Effector memory CD4-positive, alpha-beta T cell (primary cell): ENCODE data around the gene PARP15.

Experiments
- DNase-seq, 3 donors: peaks; one replicate each; pipeline ENCODE4 v3.0.0-alpha.2; 2020
- H3K27ac ChIP-seq: 2 replicates; pipeline ENCODE4 v1.7.0; 2013; ENCODE audit warnings: mild to moderate bottlenecking, low read length, moderate library complexity; ENCODE audit not compliant: insufficient read depth, poor library complexity, severe bottlenecking
- H3K27me3 ChIP-seq: replicated peaks from 2 replicates; pipeline ENCODE4 v1.7.0; 2013; ENCODE audit warnings: mild to moderate bottlenecking, low read length; ENCODE audit not compliant: insufficient read depth, control insufficient read depth, poor library complexity, severe bottlenecking
- H3K36me3 ChIP-seq: 2 replicates; pipeline ENCODE4 v1.7.0; 2013; ENCODE audit warnings: mild to moderate bottlenecking, low read length, moderate library complexity; ENCODE audit not compliant: control insufficient read depth, insufficient read depth
- H3K4me1 ChIP-seq: 2 replicates; pipeline ENCODE4 v1.7.0; 2013; ENCODE audit warnings: low read length, mild to moderate bottlenecking; ENCODE audit not compliant: control insufficient read depth, insufficient read depth, poor library complexity, severe bottlenecking
- H3K4me3 ChIP-seq: 2 replicates; pipeline ENCODE4 v1.7.0; 2013; ENCODE audit warnings: low read length, low read depth, mild to moderate bottlenecking; ENCODE audit not compliant: insufficient read depth, poor library complexity, severe bottlenecking
- H3K9me3 ChIP-seq: 2 replicates; pipeline ENCODE4 v1.7.0; 2013; ENCODE audit warnings: mild to moderate bottlenecking, low read length, moderate library complexity; ENCODE audit not compliant: control insufficient read depth

PARP15 gene

DNA sequence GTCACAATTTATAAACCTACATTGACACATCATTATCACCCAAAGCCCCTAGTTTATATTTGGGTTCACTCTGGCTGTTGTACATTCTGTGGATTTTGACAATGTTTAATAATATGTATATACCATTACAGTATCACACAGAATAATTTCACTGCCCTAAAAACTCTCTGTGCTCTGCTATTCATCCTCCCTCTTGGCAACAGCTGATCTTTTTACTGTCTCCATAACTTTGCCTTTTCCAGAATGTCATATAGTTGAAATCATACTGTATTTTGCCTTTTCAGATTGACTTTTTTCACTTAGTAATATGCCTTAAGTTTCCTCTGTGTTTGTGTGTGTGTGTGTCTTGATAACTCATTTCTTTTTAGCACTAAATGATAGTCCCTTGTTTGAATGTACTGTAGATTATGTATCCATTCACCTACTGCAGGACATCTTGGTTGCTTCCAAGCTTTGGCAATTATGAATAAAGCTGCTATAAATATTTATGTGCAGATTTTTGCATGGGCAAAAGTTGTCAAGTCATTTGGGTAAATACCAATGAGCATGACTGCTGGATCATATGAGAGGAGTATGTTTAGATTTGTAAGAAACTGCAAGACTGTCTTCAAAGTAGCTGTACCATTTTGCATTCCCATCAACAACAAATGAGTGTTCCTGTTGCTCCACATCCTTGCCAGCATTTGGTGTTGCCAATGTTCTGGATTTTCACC is 9.5 kb downstream of the PARP15 start:
- H3K27ac ChIP-seq: no peak overlapping the region
- no peaks in the 10 kb centered on the region for H3K27me3 ChIP-seq
- no peak overlapping the region for H3K4me3 ChIP-seq
- H3K4me1 ChIP-seq: no peaks in the 10 kb centered on the region
- DNase-seq: no peak
- H3K36me3 ChIP-seq: peaks cover 10% of the 10 kb centered on the region
- no peaks in the 10 kb centered on the region for H3K9me3 ChIP-seq

DNA sequence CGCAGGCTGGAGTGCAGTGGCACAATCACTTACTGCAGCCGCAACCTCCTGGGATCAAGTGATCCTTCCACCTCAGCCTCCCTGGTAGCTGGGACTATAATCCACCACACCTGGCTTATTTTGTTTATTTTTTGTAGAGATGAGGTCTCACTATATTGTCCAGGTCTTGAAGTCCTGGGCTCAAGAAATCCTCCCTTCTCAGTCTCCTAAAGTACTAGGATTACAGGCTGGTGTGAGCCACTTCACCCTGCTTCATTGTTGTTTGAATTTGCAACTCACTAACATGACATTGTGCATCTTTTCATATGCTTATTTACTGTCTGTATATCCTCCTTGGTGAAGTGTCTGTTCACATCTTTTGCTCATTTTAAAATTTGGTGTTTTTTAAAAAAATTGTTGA is 10.1 kb downstream of the PARP15 start:
- H3K27ac ChIP-seq: no peak overlapping the region
- DNase-seq: no peak
- H3K4me1 ChIP-seq: no peaks in the 10 kb centered on the region
- H3K4me3 ChIP-seq: no peak overlapping the region
- no peaks in the 10 kb centered on the region for H3K27me3 ChIP-seq
- H3K9me3 ChIP-seq: no peaks in the 10 kb centered on the region
- H3K36me3 ChIP-seq: peaks cover 10% of the 10 kb centered on the region

DNA sequence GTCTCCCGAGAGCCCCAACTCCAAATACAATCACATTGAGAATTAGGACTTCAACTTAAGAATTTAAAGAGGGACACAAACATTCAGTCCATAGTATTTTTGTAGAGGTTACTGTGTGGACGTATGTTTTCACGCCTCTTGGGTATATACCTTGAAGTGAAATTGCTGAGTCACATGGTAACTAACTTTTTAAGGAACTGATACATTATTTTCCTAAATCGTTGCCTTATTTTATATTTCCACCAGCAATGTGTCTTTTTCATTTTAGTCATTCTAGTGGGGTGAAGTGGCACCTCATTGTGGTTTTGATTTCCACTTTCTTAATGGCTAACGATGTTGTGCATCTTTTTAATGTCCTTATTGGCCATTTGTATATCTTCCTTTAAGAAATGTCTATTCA is 11.8 kb downstream of the PARP15 start:
- DNase-seq: no peak
- Histone ChIP-seq H3K9me3 (no peaks in the 10 kb centered on the region), H3K4me1 (no peaks in the 10 kb centered on the region), H3K4me3 (no peak overlapping the region), H3K27me3 (no peaks in the 10 kb centered on the region), H3K36me3 (no peaks in the 10 kb centered on the region), H3K27ac (no peak overlapping the region)

DNA sequence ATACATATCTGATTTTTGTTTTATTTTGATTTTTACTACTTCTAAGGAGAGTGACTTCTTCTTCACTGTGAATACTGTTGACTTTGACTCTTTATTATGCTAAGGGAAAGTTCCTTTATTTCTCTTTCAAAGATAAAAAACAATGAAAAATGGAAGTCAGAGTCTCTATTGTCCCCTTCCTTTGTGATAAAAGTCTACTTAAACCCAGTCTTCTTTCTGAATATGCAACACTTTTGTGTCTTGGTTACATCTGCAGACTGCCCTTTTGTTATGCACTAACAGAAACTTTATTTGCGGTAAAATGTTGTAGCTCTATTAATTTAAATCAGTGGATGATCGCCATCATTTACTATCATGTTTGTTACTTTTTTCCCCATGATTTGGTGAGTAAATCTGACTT is 13.2 kb downstream of the PARP15 start:
- H3K27me3 ChIP-seq: no peaks in the 10 kb centered on the region
- DNase-seq: no peak
- no peaks in the 10 kb centered on the region for H3K36me3 ChIP-seq
- H3K9me3 ChIP-seq: no peaks in the 10 kb centered on the region
- H3K4me3 ChIP-seq: no peak overlapping the region
- H3K4me1 ChIP-seq: no peaks in the 10 kb centered on the region
- H3K27ac ChIP-seq: no peak overlapping the region

DNA sequence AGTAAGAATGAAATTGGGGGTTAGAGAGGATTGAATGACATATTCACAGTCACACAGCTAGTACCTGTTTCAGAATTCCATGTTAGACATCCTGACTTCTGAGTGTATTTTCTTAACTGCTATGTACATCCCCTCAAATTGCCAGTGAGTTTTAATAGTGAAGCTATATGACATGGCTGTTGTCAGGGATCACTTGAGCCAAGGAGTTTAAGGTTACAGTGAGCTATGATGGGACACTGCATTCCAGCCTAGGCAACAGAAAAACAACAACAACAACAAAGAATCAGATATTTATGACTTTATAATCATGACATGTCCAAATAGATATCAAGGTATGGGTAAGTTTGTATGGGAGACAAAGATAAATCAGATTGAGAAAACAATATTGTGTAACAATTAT is 16.6 kb downstream of the PARP15 start:
- H3K36me3 ChIP-seq: peaks cover 5% of the 10 kb centered on the region
- no peak overlapping the region for H3K4me3 ChIP-seq
- no peaks in the 10 kb centered on the region for H3K9me3 ChIP-seq
- no peaks in the 10 kb centered on the region for H3K4me1 ChIP-seq
- H3K27me3 ChIP-seq: no peaks in the 10 kb centered on the region
- no peak overlapping the region for H3K27ac ChIP-seq
- no peak for DNase-seq

DNA sequence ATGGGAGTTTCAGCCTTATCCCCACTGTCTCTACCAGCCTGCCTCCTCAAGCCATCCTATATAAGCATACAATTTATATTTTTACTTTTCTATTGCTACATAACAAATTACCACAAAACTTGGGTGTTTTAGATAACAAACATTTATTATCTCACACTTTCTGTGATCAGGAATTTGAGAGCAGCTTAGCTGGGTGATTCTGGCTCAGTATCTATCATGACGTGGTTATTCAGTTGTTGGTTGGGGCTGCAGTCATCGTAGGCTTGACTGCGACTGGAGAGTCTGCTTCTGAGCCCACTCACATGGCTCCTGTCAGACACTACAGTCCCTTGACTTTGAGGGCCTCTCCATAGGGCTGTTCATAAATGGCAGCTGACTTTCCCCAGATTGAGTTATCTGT is 20.7 kb downstream of the PARP15 start:
- H3K36me3 ChIP-seq: peaks cover 10% of the 10 kb centered on the region
- H3K27ac ChIP-seq: no peak overlapping the region
- H3K4me1 ChIP-seq: no peaks in the 10 kb centered on the region
- H3K4me3 ChIP-seq: no peak overlapping the region
- no peaks in the 10 kb centered on the region for H3K9me3 ChIP-seq
- H3K27me3 ChIP-seq: no peaks in the 10 kb centered on the region
- no peak for DNase-seq

DNA sequence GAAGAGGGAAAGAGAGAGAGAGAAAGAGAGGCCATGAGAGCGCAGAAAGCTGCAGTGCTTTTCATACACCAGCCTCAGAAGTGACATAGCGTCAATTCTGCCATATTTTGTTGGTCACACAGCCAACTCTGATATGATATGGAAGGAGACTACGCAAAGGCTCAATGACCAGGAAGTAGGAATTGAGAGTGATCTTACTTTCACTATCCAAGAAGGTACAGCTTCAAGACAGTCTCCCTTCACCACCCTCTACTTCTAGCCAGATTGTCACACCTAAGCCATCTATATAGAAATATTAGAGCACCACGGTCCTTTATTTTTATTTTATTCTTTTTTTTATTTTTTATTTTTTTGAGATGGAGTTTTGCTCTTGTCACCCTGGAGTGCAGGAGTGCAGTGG is 21.1 kb downstream of the PARP15 start:
- no peak overlapping the region for H3K27ac ChIP-seq
- no peak overlapping the region for H3K4me3 ChIP-seq
- no peak for DNase-seq
- H3K27me3 ChIP-seq: no peaks in the 10 kb centered on the region
- H3K4me1 ChIP-seq: no peaks in the 10 kb centered on the region
- H3K36me3 ChIP-seq: peaks cover 10% of the 10 kb centered on the region
- no peaks in the 10 kb centered on the region for H3K9me3 ChIP-seq

DNA sequence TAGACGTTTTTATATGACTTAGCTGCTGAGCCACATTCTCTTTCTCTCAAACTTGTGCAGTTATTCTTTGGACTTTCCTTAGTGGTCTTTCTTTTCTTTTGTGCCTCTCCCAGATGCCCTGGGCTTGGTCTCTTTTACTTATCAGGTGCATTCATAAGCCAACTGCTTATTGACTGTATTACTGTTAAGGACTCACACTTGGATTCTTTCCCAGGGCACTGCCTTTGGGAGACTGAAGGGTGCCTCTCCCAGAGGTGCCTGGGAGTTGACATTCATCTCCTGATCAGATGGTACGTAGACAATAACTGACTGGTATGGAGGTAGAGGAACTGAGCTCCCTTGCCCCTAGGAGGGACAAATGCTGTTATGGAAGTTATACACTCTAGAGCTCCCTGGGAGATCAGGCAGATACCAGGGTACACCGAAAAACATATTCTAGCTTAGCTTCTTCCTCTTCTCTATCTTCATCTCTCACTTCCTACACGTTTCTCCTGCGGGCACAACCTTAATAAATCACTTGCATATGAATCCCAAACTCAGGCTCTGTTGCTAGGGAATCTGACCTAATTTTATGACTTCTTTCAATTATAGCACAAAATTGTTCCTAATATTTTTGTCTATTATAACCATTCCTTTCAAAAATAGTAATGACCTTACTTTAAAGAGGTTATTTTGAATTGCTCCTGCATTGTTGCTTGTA is 24.7 kb downstream of the PARP15 start:
- no peaks in the 10 kb centered on the region for H3K9me3 ChIP-seq
- no peak overlapping the region for H3K27ac ChIP-seq
- H3K4me3 ChIP-seq: no peak overlapping the region
- peaks cover 9% of the 10 kb centered on the region for H3K36me3 ChIP-seq
- no peak for DNase-seq
- H3K27me3 ChIP-seq: no peaks in the 10 kb centered on the region
- no peaks in the 10 kb centered on the region for H3K4me1 ChIP-seq

DNA sequence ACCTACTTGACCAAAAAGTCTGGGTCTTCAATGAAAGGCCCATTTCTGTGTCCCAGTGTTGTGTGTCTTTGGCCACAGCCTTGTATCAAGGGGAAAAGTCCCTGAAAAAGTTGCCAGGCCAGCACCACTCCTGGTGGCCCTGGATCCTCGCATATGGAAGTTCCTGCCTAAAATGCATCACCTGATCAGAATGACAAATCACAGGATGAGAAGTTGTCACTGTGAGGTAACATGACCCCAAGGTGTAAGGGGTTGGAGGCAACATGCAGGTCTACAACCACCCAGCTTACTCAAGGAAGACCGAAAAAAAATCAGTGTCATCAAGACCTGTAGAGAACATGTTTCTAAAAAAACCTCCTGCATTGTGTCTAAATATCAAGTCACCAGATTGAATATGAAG is 25.6 kb downstream of the PARP15 start:
- DNase-seq: no peak
- Histone ChIP-seq H3K4me1 (no peaks in the 10 kb centered on the region), H3K36me3 (peaks cover 9% of the 10 kb centered on the region), H3K4me3 (no peak overlapping the region), H3K27me3 (no peaks in the 10 kb centered on the region), H3K9me3 (no peaks in the 10 kb centered on the region), H3K27ac (no peak overlapping the region)

DNA sequence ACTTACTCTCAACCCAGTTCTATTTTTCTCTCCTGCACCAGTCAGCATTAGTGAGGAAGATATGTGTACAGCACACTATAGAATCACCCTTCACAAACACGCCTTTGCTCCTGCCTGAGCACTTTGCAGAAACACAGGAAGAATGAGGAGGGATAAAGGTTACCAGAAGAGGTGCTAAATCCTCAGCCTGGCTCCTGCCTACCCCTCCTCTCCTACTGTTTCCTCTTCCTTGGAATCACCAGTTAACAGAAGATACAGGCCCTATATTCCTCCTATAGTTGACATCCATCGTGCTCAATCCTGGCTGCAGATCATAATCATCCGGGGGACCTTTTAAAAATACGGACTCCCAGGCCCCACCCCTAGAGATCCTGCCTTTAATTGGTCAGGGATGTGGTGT is 28.9 kb downstream of the PARP15 start:
- DNase-seq: no peak
- H3K9me3 ChIP-seq: no peaks in the 10 kb centered on the region
- no peak overlapping the region for H3K4me3 ChIP-seq
- no peaks in the 10 kb centered on the region for H3K27me3 ChIP-seq
- no peaks in the 10 kb centered on the region for H3K4me1 ChIP-seq
- no peak overlapping the region for H3K27ac ChIP-seq
- peaks cover 20% of the 10 kb centered on the region for H3K36me3 ChIP-seq
